Prostate gland (tissue), 2 donors: ENCODE measurements around the gene R3HCC1L. TPM values are rescaled to one million over a fixed set of nuclear protein-coding genes. Genes with fewer than 3 reads are reported as not detected.

ENCODE experiments used
- DNase-seq: peaks from one replicate; pipeline ENCODE4 v3.0.0-alpha.2; 2019; ENCODE audit warnings: low spot score
- H3K27ac ChIP-seq, 2 donors: fragments of 200-600 bp; sonication (generic); 2 replicates each; pipeline ENCODE4 v1.5.1; 2017 to 2019
- H3K27me3 ChIP-seq: fragments of 200-600 bp; sonication (generic); replicated peaks from 2 replicates; pipeline ENCODE4 v1.5.1; 2019; ENCODE audit not compliant: insufficient read depth
- H3K36me3 ChIP-seq, 2 donors: fragments of 200-600 bp; sonication (generic); 1 replicate in 1 of 2; 2 replicates in 1 of 2; pipeline versions ENCODE4 v1.5.1 to v1.8.1; 2017 to 2019
- H3K4me1 ChIP-seq: fragments of 200-600 bp; sonication (generic); replicated peaks from 2 replicates; pipeline ENCODE4 v1.5.1; 2019
- H3K4me3 ChIP-seq, 2 donors: fragments of 200-600 bp; sonication (generic); 2 replicates each; pipeline ENCODE4 v1.5.1; 2017 to 2019
- H3K9me3 ChIP-seq: fragments of 200-600 bp; sonication (generic); 2 replicates; pipeline ENCODE4 v1.5.1; 2017
- CTCF ChIP-seq, 4 experiments: fragments of 200-600 bp in 2 of 4; fragments of 450-650 bp in 2 of 4; sonication (generic) in 2 of 4; IDR thresholded peaks; 1 replicate in 3 of 4; 2 replicates in 1 of 4; pipeline ENCODE4 v1.5.1; 2016 to 2019; ENCODE audit warnings: antibody characterized with exemption in 4 of 4, mild to moderate bottlenecking in 2 of 4, moderate library complexity in 2 of 4
- POLR2A ChIP-seq: fragments of 450-650 bp; IDR thresholded peaks from one replicate; pipeline ENCODE4 v1.6.1; 2016; ENCODE audit warnings: antibody characterized with exemption, mild to moderate bottlenecking
- POLR2AphosphoS5 ChIP-seq: sonication (generic); formaldehyde crosslinking; IDR thresholded peaks from one replicate; pipeline ENCODE4 v1.6.1; 2017; ENCODE audit warnings: antibody characterized with exemption
- WGBS: methylation state at CpG from one replicate; pipeline ENCODE4 v1.1.5; 2018; 5-methylcytosine and 5-hydroxymethylcytosine counted together
- intact Hi-C: fragments of 100-400 bp; cut with DNase I; formaldehyde crosslinking; loops from one replicate; pipeline ENCODE4 v1.14.2; 2022
- total RNA-seq, 2 donors: library from RNA; depleted of rRNA; stranded (reverse); fragments of >200 nt; gene quantifications; one replicate each; pipeline ENCODE4 v1.1.0, GENCODE V29; 2016

Gene R3HCC1L
- total RNA-seq, 2 donors from 2014 or later, result 14.2 to 26.0 TPM

- no peaks in the 10 kb centered on the region for H3K36me3 ChIP-seq
- TF ChIP-seq POLR2A (no peak), POLR2AphosphoS5 (no peak), CTCF (IDR thresholded peaks at IDR 0.05) (no peak)
- 92% methylated on average over 4 of the region's 4 CpGs for WGBS
- no peak overlapping the region for H3K27ac ChIP-seq
- no peaks in the 10 kb centered on the region for H3K27me3 ChIP-seq
- DNase-seq, result no peak
- intact Hi-C loops, result no loop called here
- H3K4me1 ChIP-seq, result no peaks in the 10 kb centered on the region
- no peak overlapping the region for H3K4me3 ChIP-seq
- no peaks in the 10 kb centered on the region for H3K9me3 ChIP-seq
These were observed 97.0 kb downstream of the R3HCC1L start for GRCh38 chr10:98231417-98231816.

GRCh38 chr10:98235846-98236245, 101.4 kb downstream of the R3HCC1L start:
- Histone ChIP-seq H3K4me1 (no peaks in the 10 kb centered on the region), H3K9me3 (no peaks in the 10 kb centered on the region), H3K27me3 (no peaks in the 10 kb centered on the region), H3K27ac (no peak overlapping the region), H3K36me3 (no peaks in the 10 kb centered on the region), H3K4me3 (no peak overlapping the region)
- intact Hi-C loops, result no loop called here
- WGBS, result 62% methylated on average over 5 of the region's 5 CpGs
- TF ChIP-seq POLR2A (no peak), CTCF (IDR thresholded peaks at IDR 0.05) (no peak), POLR2AphosphoS5 (no peak)
- no peak for DNase-seq

- no peak overlapping the region for H3K27ac ChIP-seq
- no peaks in the 10 kb centered on the region for H3K4me1 ChIP-seq
- TF ChIP-seq POLR2A (no peak), POLR2AphosphoS5 (no peak), CTCF (IDR thresholded peaks at IDR 0.05) (no peak)
- 45% methylated on average over 5 of the region's 5 CpGs for WGBS
- intact Hi-C loops, result no loop called here
- no peaks in the 10 kb centered on the region for H3K36me3 ChIP-seq
- no peak for DNase-seq
- no peaks in the 10 kb centered on the region for H3K27me3 ChIP-seq
- H3K4me3 ChIP-seq, result no peak overlapping the region
- H3K9me3 ChIP-seq, result no peaks in the 10 kb centered on the region
These were observed 102.4 kb downstream of the R3HCC1L start for GRCh38 chr10:98236862-98237261.

GRCh38 chr10:98238391-98238790, 103.9 kb downstream of the R3HCC1L start:
- intact Hi-C loops, result no loop called here
- no peak for DNase-seq
- no peaks in the 10 kb centered on the region for H3K9me3 ChIP-seq
- TF ChIP-seq POLR2AphosphoS5 (no peak), POLR2A (no peak), CTCF (IDR thresholded peaks at IDR 0.05) (no peak)
- H3K27me3 ChIP-seq, result no peaks in the 10 kb centered on the region
- H3K36me3 ChIP-seq, result no peaks in the 10 kb centered on the region
- H3K27ac ChIP-seq, result no peak overlapping the region
- H3K4me3 ChIP-seq, result no peak overlapping the region
- no peaks in the 10 kb centered on the region for H3K4me1 ChIP-seq
- 94% methylated on average over 1 of the region's 1 CpG for WGBS

- no peaks in the 10 kb centered on the region for H3K27me3 ChIP-seq
- no peak for DNase-seq
- no peaks in the 10 kb centered on the region for H3K4me1 ChIP-seq
- H3K9me3 ChIP-seq, result no peaks in the 10 kb centered on the region
- WGBS, result 92% methylated on average over 3 of the region's 3 CpGs
- no peaks in the 10 kb centered on the region for H3K36me3 ChIP-seq
- H3K27ac ChIP-seq, result no peak overlapping the region
- intact Hi-C loops, result loop anchor here (5.0 kb wide), 1 partner anchor 67 kb away; no protein-coding TSS in a partner anchor
- no peak for TF ChIP-seq POLR2AphosphoS5
- no peak for TF ChIP-seq CTCF (IDR thresholded peaks at IDR 0.05)
- no peak for TF ChIP-seq POLR2A
- H3K4me3 ChIP-seq, result no peak overlapping the region
These were observed 106.1 kb downstream of the R3HCC1L start for GRCh38 chr10:98240524-98240923.
